ENCODE results near the gene SNX9. TPM values are rescaled to one million over a fixed set of nuclear protein-coding genes. Genes with fewer than 3 reads are reported as not detected.

The SNX9 gene
- total RNA-seq, 2 donors from 2014 or later = 19.8 to 24.1 TPM

- 80 to 89% methylated on average over 13 of the region's 13 CpGs for WGBS, 2 donors
- intact Hi-C loops (cut with DNase I) = no loop called here
These were observed 105.4 kb downstream of the SNX9 start for GRCh38 chr6:157928428-157928827.

GRCh38 chr6:157929076-157929475 lies 106.0 kb downstream of the SNX9 start:
- DNase-seq (no peak), ATAC-seq (no peak)
- Histone ChIP-seq H3K36me3 (replicated peaks in 1 of 2; ENCODE audit: insufficient read depth in 1 of 2, low read depth in 2 of 2) (peaks cover 25 to 26% of the 10 kb centered on the region in 2 donors), H3K9me3 (no peaks in the 10 kb centered on the region), H3K27me3 (no peaks in the 10 kb centered on the region), H3K4me3 (no peak overlapping the region), H3K4me1 (no peaks in the 10 kb centered on the region), H3K27ac (no peak overlapping the region)
- WGBS, 2 donors = 93 to 94% methylated on average over 7 of the region's 7 CpGs
- no peak for TF ChIP-seq CTCF (IDR thresholded peaks at IDR 0.05)
- no peak for TF ChIP-seq POLR2A (IDR thresholded peaks at IDR 0.05)
- intact Hi-C loops (cut with DNase I) = no loop called here

More at GRCh38 chr6:157928428-157928827, 105.4 kb downstream of the SNX9 start:
- no peak for ATAC-seq
- H3K4me3 ChIP-seq = no peak overlapping the region
- no peaks in the 10 kb centered on the region for H3K27me3 ChIP-seq
- H3K27ac ChIP-seq = no peak overlapping the region
- no peak for DNase-seq
- TF ChIP-seq POLR2A (IDR thresholded peaks at IDR 0.05) (no peak), CTCF (IDR thresholded peaks at IDR 0.05) (no peak)
- H3K36me3 ChIP-seq (replicated peaks in 1 of 2; ENCODE audit: insufficient read depth in 1 of 2, low read depth in 2 of 2) = peaks cover 23 to 24% of the 10 kb centered on the region in 2 donors
- no peaks in the 10 kb centered on the region for H3K9me3 ChIP-seq
- no peaks in the 10 kb centered on the region for H3K4me1 ChIP-seq

GRCh38 chr6:157929765-157930319 lies 106.8 kb downstream of the SNX9 start:
- no peaks in the 10 kb centered on the region for H3K27me3 ChIP-seq
- DNase-seq (no peak), ATAC-seq (no peak)
- no peak overlapping the region for H3K4me3 ChIP-seq
- H3K36me3 ChIP-seq (replicated peaks in 1 of 2; ENCODE audit: insufficient read depth in 1 of 2, low read depth in 2 of 2) = peaks cover 25 to 29% of the 10 kb centered on the region in 2 donors
- H3K9me3 ChIP-seq = no peaks in the 10 kb centered on the region
- intact Hi-C loops (cut with DNase I) = no loop called here
- WGBS, 2 donors = 64 to 80% methylated on average over 3 of the region's 3 CpGs
- H3K27ac ChIP-seq = no peak overlapping the region
- H3K4me1 ChIP-seq = no peaks in the 10 kb centered on the region
- TF ChIP-seq POLR2A (IDR thresholded peaks at IDR 0.05) (no peak), CTCF (IDR thresholded peaks at IDR 0.05) (no peak)

- DNase-seq (no peak), ATAC-seq (no peak)
- Histone ChIP-seq H3K36me3 (replicated peaks in 1 of 2; ENCODE audit: insufficient read depth in 1 of 2, low read depth in 2 of 2) (peaks cover 12 to 28% of the 10 kb centered on the region in 2 donors), H3K4me1 (peaks cover 10% of the 10 kb centered on the region), H3K27ac (no peak overlapping the region), H3K9me3 (no peaks in the 10 kb centered on the region), H3K4me3 (no peak overlapping the region), H3K27me3 (no peaks in the 10 kb centered on the region)
- TF ChIP-seq CTCF (IDR thresholded peaks at IDR 0.05) (no peak), POLR2A (IDR thresholded peaks at IDR 0.05) (no peak)
- intact Hi-C loops (cut with DNase I) = no loop called here
- WGBS, 2 donors = 55 to 56% methylated on average over 2 of the region's 2 CpGs
These were observed 112.7 kb downstream of the SNX9 start for GRCh38 chr6:157935786-157936185.

- Histone ChIP-seq H3K36me3 (replicated peaks in 1 of 2; ENCODE audit: insufficient read depth in 1 of 2, low read depth in 2 of 2) (peaks cover 19 to 41% of the 10 kb centered on the region in 2 donors), H3K9me3 (no peaks in the 10 kb centered on the region), H3K27me3 (no peaks in the 10 kb centered on the region), H3K27ac (no peak overlapping the region), H3K4me1 (peaks cover 10% of the 10 kb centered on the region), H3K4me3 (no peak overlapping the region)
- no peak for DNase-seq
- ATAC-seq = no peak
- TF ChIP-seq CTCF (IDR thresholded peaks at IDR 0.05) = no peak
- TF ChIP-seq POLR2A (IDR thresholded peaks at IDR 0.05) = no peak
- intact Hi-C loops (cut with DNase I) = no loop called here
- WGBS, 2 donors = 81 to 85% methylated on average over 3 of the region's 3 CpGs
These were observed 114.3 kb downstream of the SNX9 start for GRCh38 chr6:157937318-157937717.

All from body of pancreas (tissue), 4 donors.